Esophagus squamous epithelium (tissue), 4 donors: ENCODE data around the gene MAP7D3.

Experiments used
- POLR2A ChIP-seq, 4 donors: fragments of 450-650 bp; IDR thresholded peaks; one replicate each; pipeline ENCODE4 v1.6.1; 2017; ENCODE audit warnings: antibody characterized with exemption in 4 of 4, mild to moderate bottlenecking in 4 of 4, moderate library complexity in 3 of 4
- TF ChIP-seq, protein P1 (sequence below), 6 experiments: fragments of 450-650 bp in 4 of 6; fragments of 200-600 bp in 2 of 6; sonication (generic) in 2 of 6; IDR thresholded peaks; one replicate each; pipeline ENCODE4 v1.5.1; 2016 to 2019; ENCODE audit warnings: antibody characterized with exemption in 6 of 6, mild to moderate bottlenecking in 4 of 6, moderate library complexity in 4 of 6

DNA sequence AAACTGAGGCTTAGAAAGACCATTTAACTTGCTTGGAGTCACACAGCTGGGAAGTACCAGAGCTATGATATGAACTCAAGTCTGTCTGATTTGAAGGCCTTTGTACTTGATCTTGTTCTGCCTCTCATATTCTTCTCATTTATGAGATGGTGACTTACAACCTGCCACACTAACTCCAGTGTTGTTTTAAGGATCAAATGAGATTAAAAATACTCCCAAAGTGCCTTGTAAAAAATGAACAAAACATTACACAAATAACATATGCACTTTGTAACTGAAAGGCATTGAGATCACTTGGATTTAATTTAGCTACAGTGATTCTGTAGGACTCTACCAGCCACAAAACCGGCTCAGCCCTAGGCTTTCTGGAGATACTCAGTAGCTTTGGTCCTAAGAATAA is 15.6 kb upstream of the MAP7D3 start:
- TF ChIP-seq, protein P1, sequence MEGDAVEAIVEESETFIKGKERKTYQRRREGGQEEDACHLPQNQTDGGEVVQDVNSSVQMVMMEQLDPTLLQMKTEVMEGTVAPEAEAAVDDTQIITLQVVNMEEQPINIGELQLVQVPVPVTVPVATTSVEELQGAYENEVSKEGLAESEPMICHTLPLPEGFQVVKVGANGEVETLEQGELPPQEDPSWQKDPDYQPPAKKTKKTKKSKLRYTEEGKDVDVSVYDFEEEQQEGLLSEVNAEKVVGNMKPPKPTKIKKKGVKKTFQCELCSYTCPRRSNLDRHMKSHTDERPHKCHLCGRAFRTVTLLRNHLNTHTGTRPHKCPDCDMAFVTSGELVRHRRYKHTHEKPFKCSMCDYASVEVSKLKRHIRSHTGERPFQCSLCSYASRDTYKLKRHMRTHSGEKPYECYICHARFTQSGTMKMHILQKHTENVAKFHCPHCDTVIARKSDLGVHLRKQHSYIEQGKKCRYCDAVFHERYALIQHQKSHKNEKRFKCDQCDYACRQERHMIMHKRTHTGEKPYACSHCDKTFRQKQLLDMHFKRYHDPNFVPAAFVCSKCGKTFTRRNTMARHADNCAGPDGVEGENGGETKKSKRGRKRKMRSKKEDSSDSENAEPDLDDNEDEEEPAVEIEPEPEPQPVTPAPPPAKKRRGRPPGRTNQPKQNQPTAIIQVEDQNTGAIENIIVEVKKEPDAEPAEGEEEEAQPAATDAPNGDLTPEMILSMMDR (IDR thresholded peaks at IDR 0.05), result no peak
- no peak for TF ChIP-seq POLR2A (IDR thresholded peaks at IDR 0.05)
